GM19324 (cell line): ENCODE data around the gene TRIP13.
"Not testable (repeated sequence)": the region's sequence is repeated elsewhere in the genome, so short reads cannot be mapped to it uniquely, and the experiment has no call there.

ENCODE experiments used
- ATAC-seq: cut with Tn5 transposase; IDR thresholded peaks from one replicate; pipeline ENCODE4 v1.9.1; 2021; ENCODE audit warnings: mild to moderate bottlenecking, moderate library complexity; ENCODE audit not compliant: unreplicated experiment, low FRiP score

The TRIP13 gene

GRCh38 chr5:871596-872298 lies 20.9 kb upstream of the TRIP13 start:
- no peak for ATAC-seq

DNA sequence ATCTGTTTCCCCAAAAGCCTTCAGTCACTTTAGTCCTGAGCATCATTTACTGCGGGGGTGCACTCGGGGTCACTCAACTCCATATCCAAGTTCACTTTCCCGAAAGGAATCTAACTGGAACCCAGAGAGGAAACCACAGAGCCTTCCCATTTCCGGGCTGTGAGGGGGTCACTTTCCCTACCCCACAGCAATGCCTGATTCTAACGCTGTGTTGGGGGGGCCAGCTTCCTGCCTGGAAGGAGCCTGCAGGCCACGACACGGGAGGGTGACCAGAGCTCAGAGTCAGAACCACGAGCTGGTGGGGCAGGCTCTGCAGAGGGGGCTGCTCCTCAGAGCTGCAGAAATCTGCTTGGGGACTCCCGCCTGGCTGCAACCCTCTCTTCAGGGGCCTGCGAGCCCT lies 20.4 kb upstream of the TRIP13 start:
- no peak for ATAC-seq

DNA sequence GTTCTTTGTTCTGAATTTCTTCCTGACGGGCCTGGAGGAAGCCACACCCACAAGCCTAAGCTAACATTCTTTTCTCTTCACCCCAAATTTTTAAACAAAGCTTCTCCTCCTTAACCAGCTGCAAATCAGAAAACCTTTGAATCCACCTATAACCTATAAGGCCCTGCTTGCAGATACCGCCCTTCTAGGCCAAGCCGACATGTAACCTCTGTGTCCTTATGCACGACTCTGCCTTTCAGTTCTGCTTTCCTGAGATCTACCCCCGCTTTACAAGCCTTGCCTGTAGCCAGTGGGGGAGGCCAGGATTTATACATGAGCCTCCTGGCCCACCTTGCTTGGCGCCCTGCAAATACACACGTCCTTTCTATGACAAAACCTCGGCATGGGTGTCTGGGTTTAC lies 19.4 kb upstream of the TRIP13 start:
- no peak for ATAC-seq

- ATAC-seq, result no peak
Observed at GRCh38 chr5:875931-876330, 16.8 kb upstream of the TRIP13 start.

- ATAC-seq, result no peak
Observed at GRCh38 chr5:876398-877365, 16.0 kb upstream of the TRIP13 start.

DNA sequence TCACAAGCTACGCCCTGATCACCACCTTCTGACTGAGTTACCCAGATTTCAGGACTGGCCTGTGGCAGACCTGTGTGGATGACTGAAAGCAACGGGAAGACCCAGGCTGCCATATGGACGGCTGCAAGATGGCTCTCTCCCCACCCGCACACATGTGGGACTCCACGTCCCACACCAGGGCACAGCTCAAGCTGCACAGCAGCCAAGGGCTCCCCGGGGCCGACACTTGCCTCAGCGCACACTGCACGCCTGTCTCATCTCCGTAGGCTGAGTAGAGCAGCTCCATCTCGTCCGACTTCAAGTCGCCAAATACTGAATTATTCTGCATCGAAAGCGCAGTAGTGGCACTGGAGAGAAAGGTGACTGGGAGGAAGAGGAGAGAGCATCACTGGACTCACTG lies 14.6 kb upstream of the TRIP13 start:
- ATAC-seq, result no peak

DNA sequence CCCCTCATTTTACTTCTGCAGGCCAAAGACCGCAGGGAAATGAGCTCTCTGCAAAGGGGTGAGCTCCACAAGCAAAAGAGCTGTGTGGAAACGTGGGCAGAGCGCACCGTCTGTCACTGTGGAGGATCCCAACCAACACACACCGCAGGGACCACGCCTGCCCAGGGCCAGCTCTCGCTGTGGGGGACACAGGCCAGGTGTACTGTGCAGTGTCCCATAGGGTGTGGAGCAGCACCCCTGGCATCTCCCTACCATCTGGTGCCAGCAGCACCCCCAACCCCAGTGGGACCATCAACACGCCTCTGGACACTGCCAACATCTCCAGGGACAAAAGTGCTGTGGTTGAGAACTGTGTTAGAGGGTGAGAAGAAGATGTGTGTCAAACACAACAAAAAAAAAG lies 14.0 kb upstream of the TRIP13 start:
- ATAC-seq, result not testable (repeated sequence)

GRCh38 chr5:880816-881550 lies 11.7 kb upstream of the TRIP13 start:
- no peak for ATAC-seq

DNA sequence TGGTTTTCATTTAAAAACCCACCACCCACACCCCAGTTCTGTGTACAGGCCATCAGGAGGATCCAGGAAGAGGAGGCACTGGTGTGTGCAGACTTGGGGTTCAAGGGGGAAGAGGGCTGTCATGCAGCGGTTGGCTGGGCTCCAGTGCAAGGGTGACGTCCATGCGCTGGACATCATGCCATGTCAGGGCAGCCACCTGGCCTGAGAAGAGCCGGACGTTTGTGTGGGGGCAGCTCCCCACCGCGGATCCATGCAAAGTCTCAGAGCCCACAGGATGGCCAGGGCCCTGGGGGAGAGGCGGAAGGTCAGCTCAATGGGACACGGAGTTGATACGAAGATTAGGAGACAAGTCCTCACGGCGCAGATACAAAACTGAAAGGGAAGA lies 11.1 kb upstream of the TRIP13 start:
- ATAC-seq, result no peak

DNA sequence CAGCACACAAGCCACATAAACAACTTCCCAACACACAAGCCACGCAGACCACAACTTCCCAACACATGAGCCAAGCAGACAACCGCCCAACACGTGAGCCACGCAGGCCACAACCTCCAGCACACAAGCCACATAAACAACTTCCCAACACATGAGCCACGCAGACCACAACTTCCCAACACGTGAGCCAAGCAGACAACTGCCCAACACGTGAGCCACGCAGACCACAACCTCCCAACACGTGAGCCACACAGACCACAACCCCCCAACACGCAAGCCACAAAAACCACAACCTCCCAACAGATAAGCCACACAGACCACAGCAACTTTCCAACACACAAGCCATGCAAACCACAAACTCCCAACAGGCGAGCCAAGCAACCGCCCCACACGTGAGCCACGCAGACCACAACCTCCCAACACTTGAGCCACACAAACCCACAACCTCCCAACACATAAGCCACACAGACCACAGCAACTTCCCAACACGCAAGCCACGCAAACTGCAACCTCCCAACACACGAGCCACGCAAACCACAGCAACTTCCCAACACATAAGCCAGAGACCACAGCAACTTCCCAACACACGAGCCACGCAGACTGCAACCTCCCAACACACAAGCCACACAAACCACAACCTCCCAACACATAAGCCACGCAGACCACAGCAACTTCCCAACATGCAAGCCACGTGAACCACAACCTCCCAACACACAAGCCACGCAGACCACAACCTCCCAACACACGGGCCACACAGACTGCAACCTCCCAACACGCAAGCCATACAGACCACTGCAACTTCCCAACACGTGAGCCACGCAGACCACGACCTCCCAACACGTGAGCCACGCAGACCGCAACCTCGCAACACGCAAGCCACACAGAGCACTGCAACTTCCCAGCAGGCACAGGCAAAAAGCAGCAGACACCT lies 10.2 kb upstream of the TRIP13 start:
- no peak for ATAC-seq

DNA sequence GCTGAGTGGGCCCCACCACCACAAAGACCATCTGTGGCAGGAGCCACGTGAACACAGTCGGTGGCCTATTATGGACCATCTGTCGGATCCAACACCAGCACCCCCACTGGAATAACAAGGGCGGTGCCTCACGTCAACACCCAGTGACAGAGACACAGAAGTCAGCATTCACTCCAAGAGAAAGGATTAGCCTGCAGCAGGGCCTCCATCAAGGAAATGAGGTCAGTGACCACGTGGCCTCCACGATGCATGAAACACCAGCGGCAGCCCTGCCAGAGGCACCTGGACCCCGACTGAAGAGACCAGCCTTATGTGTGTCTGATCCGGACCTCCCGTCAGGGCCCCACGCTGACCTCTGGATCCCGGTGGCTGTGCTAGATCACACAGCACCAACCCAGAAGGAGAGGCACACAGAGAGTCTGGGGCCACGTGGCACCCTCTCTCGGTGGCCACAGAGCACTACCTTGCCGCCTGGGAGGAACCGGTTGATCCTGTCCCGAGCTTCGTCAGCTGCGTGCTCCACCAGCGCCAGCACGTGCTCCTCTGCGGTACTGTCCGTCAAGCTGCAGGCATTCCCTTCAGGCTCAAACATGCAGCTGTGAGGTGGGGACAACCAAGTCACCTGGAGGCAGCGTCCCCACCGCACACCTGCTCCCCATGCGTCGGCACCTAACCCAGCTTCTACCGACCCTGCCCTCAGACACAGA lies 9.1 kb upstream of the TRIP13 start:
- no peak for ATAC-seq

DNA sequence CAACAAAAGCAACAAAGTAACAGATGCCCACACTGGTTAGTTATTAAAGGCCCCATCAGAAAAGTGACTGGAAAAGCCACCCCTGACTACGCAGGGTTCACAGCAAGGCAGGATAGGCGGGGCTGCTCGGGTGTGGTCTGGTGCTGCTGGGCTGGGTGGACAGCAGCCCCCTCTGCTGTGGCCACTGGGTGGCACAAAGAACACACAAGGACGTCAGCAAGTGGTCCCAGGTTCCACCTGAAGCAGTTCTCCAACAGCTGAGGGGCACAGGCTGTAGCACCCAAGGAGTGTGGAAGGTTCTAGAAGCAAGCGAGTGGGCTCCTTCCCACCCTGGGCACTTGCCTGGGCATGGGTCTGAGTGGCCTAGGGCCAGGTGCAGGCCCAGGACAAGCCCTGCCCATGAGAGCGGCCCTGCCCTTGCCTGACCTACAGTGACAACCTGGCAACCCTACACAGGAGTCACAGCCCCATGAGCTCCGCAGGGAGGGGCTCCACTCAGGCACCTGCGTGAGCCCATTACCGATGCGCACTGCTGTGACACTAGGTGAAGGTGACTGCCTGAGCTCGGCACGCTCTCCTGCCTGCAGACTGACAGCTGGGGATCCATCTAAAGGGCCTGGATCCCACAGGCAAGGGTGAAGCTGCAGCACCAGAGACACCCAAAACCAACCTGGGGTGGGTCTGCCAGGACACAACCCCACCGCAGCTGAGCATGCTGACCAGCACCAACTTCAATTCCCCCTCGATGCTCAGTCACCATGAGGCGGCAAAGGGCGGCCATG lies 8.1 kb upstream of the TRIP13 start:
- no peak for ATAC-seq

- no peak for ATAC-seq
Observed at GRCh38 chr5:885127-885442, 7.6 kb upstream of the TRIP13 start.

DNA sequence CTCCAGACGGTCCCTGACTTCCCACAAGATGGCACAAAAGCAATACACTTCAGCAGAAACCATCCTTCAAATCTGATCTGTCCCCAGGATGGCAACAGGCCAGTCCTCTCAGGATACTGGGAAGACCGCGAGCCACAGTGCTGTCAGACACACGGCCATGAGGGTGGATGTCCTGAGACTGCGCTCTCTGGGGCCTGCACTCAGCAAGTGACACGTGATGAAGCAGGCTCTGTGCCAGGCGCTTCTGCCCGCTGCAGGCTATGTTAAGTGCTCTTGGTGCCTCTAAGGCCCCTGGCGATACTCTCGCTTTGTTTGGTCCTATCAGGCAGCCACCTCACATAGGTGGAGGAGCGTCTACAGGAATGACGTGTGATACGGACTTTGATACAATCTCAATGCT lies 7.2 kb upstream of the TRIP13 start:
- no peak for ATAC-seq

GRCh38 chr5:886036-886435 lies 6.6 kb upstream of the TRIP13 start:
- ATAC-seq, result no peak

GRCh38 chr5:886716-887325 lies 5.9 kb upstream of the TRIP13 start:
- ATAC-seq, result no peak

GRCh38 chr5:887947-888637 lies 4.6 kb upstream of the TRIP13 start:
- no peak for ATAC-seq

DNA sequence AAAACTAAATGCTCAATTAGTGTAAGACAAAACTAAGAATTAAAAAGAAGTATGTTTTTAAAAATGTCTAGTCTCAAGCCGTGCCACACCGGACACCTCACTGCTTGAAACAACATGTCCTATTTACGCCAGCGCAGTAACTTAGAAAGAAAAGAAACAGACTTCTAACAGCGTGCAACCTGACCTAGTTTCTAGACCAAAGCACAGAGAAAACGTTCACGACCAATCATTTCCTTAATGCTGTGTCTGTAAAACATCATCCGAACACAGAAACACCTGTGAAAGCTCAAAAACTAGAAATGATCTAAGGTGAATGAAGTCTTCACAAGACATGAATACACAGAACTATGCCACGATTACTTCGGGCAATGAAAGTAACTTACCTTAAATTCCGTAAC lies 4.0 kb upstream of the TRIP13 start:
- ATAC-seq, result no peak
